ENCODE measurements around the gene INIP.

Gene INIP

DNA sequence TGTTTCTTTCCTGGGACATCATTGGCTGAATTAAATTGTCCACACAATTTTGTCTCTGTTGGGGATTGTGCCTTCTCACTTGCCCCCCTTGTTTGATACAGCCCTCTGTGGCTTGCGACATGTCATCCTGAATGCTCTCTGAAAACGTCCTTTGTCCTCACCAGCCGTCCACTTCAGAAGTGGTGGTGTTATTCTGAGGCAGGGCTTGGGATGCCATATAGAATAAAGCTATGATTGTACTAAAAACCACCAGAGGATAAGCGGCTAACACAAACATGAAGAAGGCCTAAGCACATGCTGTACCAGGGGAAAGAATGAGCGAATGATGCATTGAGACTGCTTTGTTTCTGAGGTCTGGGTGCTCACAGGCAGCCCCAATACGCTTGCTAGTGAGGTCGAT is 29.2 kb upstream of the INIP start:
- Histone ChIP-seq H3K4me3 (replicated peaks; ENCODE audit: insufficient read depth, low read length) (no peak overlapping the region), H3K27ac (replicated peaks) (no peak overlapping the region), H3K27me3 (ENCODE audit: insufficient read depth, poor library complexity, severe bottlenecking) (no peaks in the 10 kb centered on the region)
- TF ChIP-seq GABPA (IDR thresholded peaks at IDR 0.05; ENCODE audit: low read depth) (no peak), POLR2AphosphoS5 (IDR thresholded peaks at IDR 0.05; ENCODE audit: low read depth) (no peak), SPI1 (IDR thresholded peaks at IDR 0.05; ENCODE audit: borderline replicate concordance, low read depth) (no peak)
- TF ChIP-seq, protein P1, sequence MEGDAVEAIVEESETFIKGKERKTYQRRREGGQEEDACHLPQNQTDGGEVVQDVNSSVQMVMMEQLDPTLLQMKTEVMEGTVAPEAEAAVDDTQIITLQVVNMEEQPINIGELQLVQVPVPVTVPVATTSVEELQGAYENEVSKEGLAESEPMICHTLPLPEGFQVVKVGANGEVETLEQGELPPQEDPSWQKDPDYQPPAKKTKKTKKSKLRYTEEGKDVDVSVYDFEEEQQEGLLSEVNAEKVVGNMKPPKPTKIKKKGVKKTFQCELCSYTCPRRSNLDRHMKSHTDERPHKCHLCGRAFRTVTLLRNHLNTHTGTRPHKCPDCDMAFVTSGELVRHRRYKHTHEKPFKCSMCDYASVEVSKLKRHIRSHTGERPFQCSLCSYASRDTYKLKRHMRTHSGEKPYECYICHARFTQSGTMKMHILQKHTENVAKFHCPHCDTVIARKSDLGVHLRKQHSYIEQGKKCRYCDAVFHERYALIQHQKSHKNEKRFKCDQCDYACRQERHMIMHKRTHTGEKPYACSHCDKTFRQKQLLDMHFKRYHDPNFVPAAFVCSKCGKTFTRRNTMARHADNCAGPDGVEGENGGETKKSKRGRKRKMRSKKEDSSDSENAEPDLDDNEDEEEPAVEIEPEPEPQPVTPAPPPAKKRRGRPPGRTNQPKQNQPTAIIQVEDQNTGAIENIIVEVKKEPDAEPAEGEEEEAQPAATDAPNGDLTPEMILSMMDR (IDR thresholded peaks at IDR 0.05; ENCODE audit: insufficient read depth, low read length) = no peak
- TF ChIP-seq, protein P2, sequence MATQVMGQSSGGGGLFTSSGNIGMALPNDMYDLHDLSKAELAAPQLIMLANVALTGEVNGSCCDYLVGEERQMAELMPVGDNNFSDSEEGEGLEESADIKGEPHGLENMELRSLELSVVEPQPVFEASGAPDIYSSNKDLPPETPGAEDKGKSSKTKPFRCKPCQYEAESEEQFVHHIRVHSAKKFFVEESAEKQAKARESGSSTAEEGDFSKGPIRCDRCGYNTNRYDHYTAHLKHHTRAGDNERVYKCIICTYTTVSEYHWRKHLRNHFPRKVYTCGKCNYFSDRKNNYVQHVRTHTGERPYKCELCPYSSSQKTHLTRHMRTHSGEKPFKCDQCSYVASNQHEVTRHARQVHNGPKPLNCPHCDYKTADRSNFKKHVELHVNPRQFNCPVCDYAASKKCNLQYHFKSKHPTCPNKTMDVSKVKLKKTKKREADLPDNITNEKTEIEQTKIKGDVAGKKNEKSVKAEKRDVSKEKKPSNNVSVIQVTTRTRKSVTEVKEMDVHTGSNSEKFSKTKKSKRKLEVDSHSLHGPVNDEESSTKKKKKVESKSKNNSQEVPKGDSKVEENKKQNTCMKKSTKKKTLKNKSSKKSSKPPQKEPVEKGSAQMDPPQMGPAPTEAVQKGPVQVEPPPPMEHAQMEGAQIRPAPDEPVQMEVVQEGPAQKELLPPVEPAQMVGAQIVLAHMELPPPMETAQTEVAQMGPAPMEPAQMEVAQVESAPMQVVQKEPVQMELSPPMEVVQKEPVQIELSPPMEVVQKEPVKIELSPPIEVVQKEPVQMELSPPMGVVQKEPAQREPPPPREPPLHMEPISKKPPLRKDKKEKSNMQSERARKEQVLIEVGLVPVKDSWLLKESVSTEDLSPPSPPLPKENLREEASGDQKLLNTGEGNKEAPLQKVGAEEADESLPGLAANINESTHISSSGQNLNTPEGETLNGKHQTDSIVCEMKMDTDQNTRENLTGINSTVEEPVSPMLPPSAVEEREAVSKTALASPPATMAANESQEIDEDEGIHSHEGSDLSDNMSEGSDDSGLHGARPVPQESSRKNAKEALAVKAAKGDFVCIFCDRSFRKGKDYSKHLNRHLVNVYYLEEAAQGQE (IDR thresholded peaks at IDR 0.05; ENCODE audit: insufficient replicate concordance, low read depth) = no peak
- no peak for DNase-seq (ENCODE audit: low read depth in 1 of 2, low spot score in 1 of 2)

DNA sequence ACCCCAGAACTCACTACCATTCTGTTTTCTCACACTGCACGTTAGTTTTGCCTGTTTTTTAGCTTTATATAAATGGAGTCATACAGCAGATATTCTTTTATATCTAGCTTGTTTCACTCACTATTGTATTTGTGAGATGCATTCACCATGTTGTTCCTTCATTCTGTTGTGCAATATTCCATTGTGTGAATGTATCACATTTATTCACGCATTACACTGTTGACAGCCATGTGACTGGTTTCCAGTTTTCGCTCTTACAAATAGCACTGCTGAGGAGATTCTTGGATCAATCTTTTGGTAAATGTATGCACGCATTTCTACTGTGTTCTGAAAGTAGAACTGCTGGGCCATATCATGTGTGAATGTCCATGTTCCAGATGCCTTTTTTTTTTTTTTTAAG is 26.3 kb upstream of the INIP start:
- no peak overlapping the region for H3K4me3 ChIP-seq (replicated peaks; ENCODE audit: insufficient read depth, low read length)
- H3K27ac ChIP-seq (replicated peaks) = no peak overlapping the region
- no peak for TF ChIP-seq GABPA (IDR thresholded peaks at IDR 0.05; ENCODE audit: low read depth)
- TF ChIP-seq SPI1 (IDR thresholded peaks at IDR 0.05; ENCODE audit: borderline replicate concordance, low read depth) = no peak
- TF ChIP-seq, protein P2 (IDR thresholded peaks at IDR 0.05; ENCODE audit: insufficient replicate concordance, low read depth) = no peak
- no peak for TF ChIP-seq POLR2AphosphoS5 (IDR thresholded peaks at IDR 0.05; ENCODE audit: low read depth)
- TF ChIP-seq, protein P1 (IDR thresholded peaks at IDR 0.05; ENCODE audit: insufficient read depth, low read length) = no peak
- DNase-seq (ENCODE audit: low read depth in 1 of 2, low spot score in 1 of 2) = no peak
- H3K27me3 ChIP-seq (ENCODE audit: insufficient read depth, poor library complexity, severe bottlenecking) = no peaks in the 10 kb centered on the region

DNA sequence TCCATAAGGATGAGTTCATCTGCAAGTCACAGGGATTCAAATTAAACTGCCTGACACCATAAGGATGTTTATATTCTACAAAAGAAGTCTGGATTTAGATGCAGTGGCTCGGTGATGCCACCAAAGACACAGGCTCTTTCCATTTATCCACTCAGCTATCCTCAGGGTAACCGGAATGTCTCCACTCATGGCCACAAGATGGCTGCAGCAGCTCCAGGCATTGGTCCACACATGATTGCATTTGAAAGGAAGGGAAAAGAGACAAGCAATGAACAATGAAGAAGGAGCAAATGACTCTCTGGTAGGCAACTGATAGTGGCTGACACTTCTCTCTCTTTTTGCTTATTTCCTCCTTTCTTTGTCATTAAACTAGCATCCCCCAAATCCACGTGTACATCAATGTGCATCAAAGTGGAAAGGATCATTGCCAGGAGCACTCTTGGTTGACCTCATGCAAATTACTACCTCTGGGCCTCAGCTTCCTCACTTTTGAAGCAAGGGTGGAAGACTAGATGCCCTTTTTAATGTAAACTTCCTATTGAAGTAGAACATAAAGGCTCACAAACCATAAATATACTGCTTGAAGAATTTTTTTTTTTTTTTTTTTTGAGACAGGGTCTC is 25.4 kb upstream of the INIP start:
- no peak for DNase-seq (ENCODE audit: low read depth in 1 of 2, low spot score in 1 of 2)
- TF ChIP-seq GABPA (IDR thresholded peaks at IDR 0.05; ENCODE audit: low read depth) = no peak
- TF ChIP-seq POLR2AphosphoS5 (IDR thresholded peaks at IDR 0.05; ENCODE audit: low read depth) = no peak
- TF ChIP-seq SPI1 (IDR thresholded peaks at IDR 0.05; ENCODE audit: borderline replicate concordance, low read depth) = no peak
- TF ChIP-seq, protein P2 (IDR thresholded peaks at IDR 0.05; ENCODE audit: insufficient replicate concordance, low read depth) = no peak
- TF ChIP-seq, protein P1 (IDR thresholded peaks at IDR 0.05; ENCODE audit: insufficient read depth, low read length) = no peak
- Histone ChIP-seq H3K27me3 (ENCODE audit: insufficient read depth, poor library complexity, severe bottlenecking) (no peaks in the 10 kb centered on the region), H3K4me3 (replicated peaks; ENCODE audit: insufficient read depth, low read length) (no peak overlapping the region), H3K27ac (replicated peaks) (no peak overlapping the region)

All from HL-60 (cell line).